ENCODE data around the gene INPP5J.

GRCh38 chr22:31170971-31171370, 48.2 kb downstream of the INPP5J start:
- TF ChIP-seq CTCF (IDR thresholded peaks at IDR 0.05) (no peak), POLR2A (IDR thresholded peaks at IDR 0.05) (no peak)

Data from esophagus squamous epithelium (tissue), 4 donors.